Ectodermal cell (in vitro differentiated cells): Measurements from ENCODE around the gene DCLK1.
"Not testable (repeated sequence)": the region's sequence is repeated elsewhere in the genome, so short reads cannot be mapped to it uniquely, and the experiment has no call there.

ENCODE experiments used
- H3K27ac ChIP-seq: 2 replicates; pipeline ENCODE4 v1.7.0; 2013; ENCODE audit warnings: mild to moderate bottlenecking, low read depth, low read length; ENCODE audit not compliant: insufficient read depth, poor library complexity, severe bottlenecking
- H3K27me3 ChIP-seq: 2 replicates; pipeline ENCODE4 v1.7.0; 2013; ENCODE audit warnings: mild to moderate bottlenecking, low read length; ENCODE audit not compliant: insufficient read depth, control insufficient read depth, poor library complexity, severe bottlenecking
- H3K36me3 ChIP-seq: one replicate; pipeline ENCODE4 v1.7.0; 2013; ENCODE audit warnings: low read length; ENCODE audit not compliant: control insufficient read depth, insufficient read depth
- H3K4me1 ChIP-seq: one replicate; pipeline ENCODE4 v1.7.0; 2013; ENCODE audit warnings: low read length; ENCODE audit not compliant: control insufficient read depth, insufficient read depth
- H3K4me3 ChIP-seq: 2 replicates; pipeline ENCODE4 v1.7.0; 2013; ENCODE audit warnings: low read depth, low read length, control low read depth; ENCODE audit not compliant: insufficient read depth
- H3K9me3 ChIP-seq: 2 replicates; pipeline ENCODE4 v1.7.0; 2013; ENCODE audit warnings: mild to moderate bottlenecking, low read length, moderate library complexity; ENCODE audit not compliant: control insufficient read depth
- WGBS, 2 experiments: methylation state at CpG; one replicate each; pipeline ENCODE4 v1.1.7; 2013; ENCODE audit warnings: missing lambda C conversion rate in 2 of 2; 5-methylcytosine and 5-hydroxymethylcytosine counted together

Gene DCLK1

GRCh38 chr13:35983206-35983605, 148.0 kb downstream of the DCLK1 start:
- Histone ChIP-seq H3K4me1 (peaks cover 6% of the 10 kb centered on the region), H3K27ac (no peak overlapping the region), H3K9me3 (no peaks in the 10 kb centered on the region), H3K36me3 (no peaks in the 10 kb centered on the region), H3K27me3 (no peaks in the 10 kb centered on the region), H3K4me3 (no peak overlapping the region)
- WGBS, 2 experiments, result 91 to 94% methylated on average over 1 of the region's 1 CpG

DNA sequence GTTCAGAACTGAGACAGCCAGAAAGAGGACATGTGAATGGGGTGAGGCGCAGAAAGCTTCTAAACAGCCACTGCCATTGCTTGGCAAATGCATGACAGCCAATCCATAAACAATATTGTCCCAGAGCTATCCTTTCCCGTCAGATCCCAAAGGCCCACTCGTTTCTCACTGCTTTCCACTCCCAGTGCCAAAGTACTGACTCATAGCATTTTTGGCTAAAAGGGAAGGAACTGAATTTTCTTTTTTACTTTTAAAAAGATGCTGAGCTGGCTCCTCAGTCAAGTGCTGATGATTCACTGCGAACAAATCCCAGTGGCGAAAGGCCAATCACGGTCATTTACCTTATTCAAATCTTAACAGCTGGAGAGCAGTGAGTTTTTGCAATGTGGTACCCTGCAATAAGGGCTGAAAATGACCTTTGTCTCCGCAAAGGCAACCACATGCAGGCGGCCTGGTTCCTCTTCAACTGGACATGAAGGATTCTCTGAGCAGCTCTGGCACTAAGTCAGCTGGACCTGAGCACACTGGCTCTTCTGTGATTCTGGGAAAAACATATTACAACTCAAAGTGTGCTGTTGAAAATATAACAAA, 151.7 kb downstream of the DCLK1 start:
- Histone ChIP-seq H3K9me3 (no peaks in the 10 kb centered on the region), H3K4me3 (no peak overlapping the region), H3K36me3 (no peaks in the 10 kb centered on the region), H3K27ac (no peak overlapping the region), H3K4me1 (peaks cover under 1% of the 10 kb centered on the region), H3K27me3 (no peaks in the 10 kb centered on the region)
- 93 to 95% methylated on average over 8 of the region's 8 CpGs for WGBS, 2 experiments

GRCh38 chr13:35978607-35979316, 152.4 kb downstream of the DCLK1 start:
- no peak overlapping the region for H3K27ac ChIP-seq
- 62% methylated on average over 9 to 10 of the region's 10 CpGs for WGBS, 2 experiments
- no peaks in the 10 kb centered on the region for H3K36me3 ChIP-seq

GRCh38 chr13:35977060-35977459, 154.1 kb downstream of the DCLK1 start:
- H3K4me1 ChIP-seq, result no peaks in the 10 kb centered on the region
- no peak overlapping the region for H3K27ac ChIP-seq
- H3K9me3 ChIP-seq, result no peaks in the 10 kb centered on the region
- no peak overlapping the region for H3K4me3 ChIP-seq
- H3K36me3 ChIP-seq, result no peaks in the 10 kb centered on the region
- H3K27me3 ChIP-seq, result no peaks in the 10 kb centered on the region
- WGBS, 2 experiments, result 95 to 100% methylated on average over 1 of the region's 2 CpGs

More at GRCh38 chr13:35978607-35979316, 152.4 kb downstream of the DCLK1 start:
- Histone ChIP-seq H3K27me3 (no peaks in the 10 kb centered on the region), H3K9me3 (no peaks in the 10 kb centered on the region), H3K4me3 (no peak overlapping the region), H3K4me1 (no peaks in the 10 kb centered on the region)

GRCh38 chr13:35976126-35976525, 155.1 kb downstream of the DCLK1 start:
- no peak overlapping the region for H3K27ac ChIP-seq
- H3K4me1 ChIP-seq, result no peaks in the 10 kb centered on the region
- 91 to 95% methylated on average over 7 of the region's 7 CpGs for WGBS, 2 experiments
- H3K4me3 ChIP-seq, result no peak overlapping the region
- H3K36me3 ChIP-seq, result no peaks in the 10 kb centered on the region
- H3K9me3 ChIP-seq, result no peaks in the 10 kb centered on the region
- no peaks in the 10 kb centered on the region for H3K27me3 ChIP-seq

- not testable (repeated sequence) for H3K4me3 ChIP-seq, H3K27me3 ChIP-seq, H3K9me3 ChIP-seq, H3K36me3 ChIP-seq, H3K27ac ChIP-seq, H3K4me1 ChIP-seq
- WGBS, 2 experiments, result 96% methylated on average over 29 of the region's 29 CpGs
These were observed 164.2 kb downstream of the DCLK1 start for GRCh38 chr13:35966951-35967350.

DNA sequence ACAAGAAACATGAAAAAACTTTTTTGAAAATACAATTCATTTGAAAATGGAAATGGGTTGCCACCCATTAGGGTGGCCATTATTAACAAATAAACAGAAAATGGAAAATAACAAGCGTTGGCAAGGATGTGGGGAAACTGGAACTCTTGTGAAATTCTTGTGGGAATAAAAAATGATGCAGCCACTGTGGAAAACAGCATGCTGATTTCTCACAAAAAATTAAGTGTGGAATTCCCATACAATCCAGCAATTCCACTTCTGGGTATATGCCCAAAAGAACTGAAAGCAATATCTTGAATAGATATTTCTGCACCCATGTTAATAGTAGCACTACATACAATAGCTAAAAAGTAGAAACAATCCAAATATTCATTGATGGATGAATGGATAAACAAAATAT, 165.2 kb downstream of the DCLK1 start:
- Histone ChIP-seq H3K9me3 (no peaks in the 10 kb centered on the region), H3K27ac (no peak overlapping the region), H3K27me3 (no peaks in the 10 kb centered on the region), H3K4me3 (no peak overlapping the region), H3K36me3 (no peaks in the 10 kb centered on the region), H3K4me1 (no peaks in the 10 kb centered on the region)
- 94 to 100% methylated on average over 1 of the region's 1 CpG for WGBS, 2 experiments

DNA sequence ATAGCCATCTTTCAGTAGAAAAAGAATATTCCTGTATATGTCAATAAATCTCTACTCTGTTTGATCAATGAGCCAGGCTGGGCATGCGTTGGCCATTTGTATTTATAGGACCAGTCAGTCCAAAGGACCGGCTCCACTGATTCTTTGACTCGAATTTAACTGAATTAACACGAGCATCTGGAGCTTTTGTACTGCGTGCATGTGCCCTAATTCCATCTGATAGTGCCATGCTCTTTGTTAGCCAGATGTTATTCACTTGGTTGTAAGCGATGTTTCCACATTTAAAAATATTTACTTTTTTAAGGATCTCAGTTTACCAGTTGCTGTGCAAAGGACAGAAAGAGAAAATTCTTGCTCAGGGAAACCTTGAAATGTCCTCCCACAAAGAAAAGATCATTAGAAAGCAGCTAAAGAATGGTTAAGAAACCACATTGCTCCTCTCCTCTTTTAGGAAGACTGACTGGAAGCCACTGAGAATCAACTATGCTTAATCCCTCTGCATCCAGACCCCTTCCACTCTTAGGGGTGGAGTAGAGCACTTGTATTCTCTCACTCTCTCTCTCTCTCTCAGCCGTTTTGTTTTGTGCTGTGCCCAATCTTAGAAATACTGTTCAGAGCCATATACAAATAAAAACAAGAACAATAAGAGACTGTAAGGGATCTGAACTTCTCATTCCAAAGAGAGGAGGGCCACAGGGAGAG, 165.8 kb downstream of the DCLK1 start:
- H3K4me3 ChIP-seq, result no peak overlapping the region
- WGBS, 2 experiments, result 95 to 98% methylated on average over 6 to 7 of the region's 7 CpGs

GRCh38 chr13:35964863-35965180, 166.4 kb downstream of the DCLK1 start:
- H3K27ac ChIP-seq, result no peak overlapping the region
- WGBS, 2 experiments, result 88 to 90% methylated on average over 4 of the region's 4 CpGs
- no peaks in the 10 kb centered on the region for H3K27me3 ChIP-seq
- no peaks in the 10 kb centered on the region for H3K36me3 ChIP-seq
- no peak overlapping the region for H3K4me3 ChIP-seq
- no peaks in the 10 kb centered on the region for H3K4me1 ChIP-seq
- H3K9me3 ChIP-seq, result no peaks in the 10 kb centered on the region

More for the DNA sequence above, 165.8 kb downstream of the DCLK1 start:
- H3K27me3 ChIP-seq, result no peaks in the 10 kb centered on the region
- H3K36me3 ChIP-seq, result no peaks in the 10 kb centered on the region
- no peak overlapping the region for H3K27ac ChIP-seq
- no peaks in the 10 kb centered on the region for H3K4me1 ChIP-seq
- no peaks in the 10 kb centered on the region for H3K9me3 ChIP-seq

- Histone ChIP-seq H3K36me3 (no peaks in the 10 kb centered on the region), H3K9me3 (no peaks in the 10 kb centered on the region), H3K27ac (no peak overlapping the region), H3K27me3 (no peaks in the 10 kb centered on the region), H3K4me3 (no peak overlapping the region), H3K4me1 (no peaks in the 10 kb centered on the region)
- WGBS, 2 experiments, result 95 to 96% methylated on average over 6 of the region's 6 CpGs
These were observed 166.9 kb downstream of the DCLK1 start for GRCh38 chr13:35964011-35964862.
